ENCODE data around the gene C1orf232. TPM values are rescaled to one million over a fixed set of nuclear protein-coding genes. Genes with fewer than 3 reads are reported as not detected.

Gene C1orf232
- polyA plus RNA-seq, 3 donors = not detected

DNA sequence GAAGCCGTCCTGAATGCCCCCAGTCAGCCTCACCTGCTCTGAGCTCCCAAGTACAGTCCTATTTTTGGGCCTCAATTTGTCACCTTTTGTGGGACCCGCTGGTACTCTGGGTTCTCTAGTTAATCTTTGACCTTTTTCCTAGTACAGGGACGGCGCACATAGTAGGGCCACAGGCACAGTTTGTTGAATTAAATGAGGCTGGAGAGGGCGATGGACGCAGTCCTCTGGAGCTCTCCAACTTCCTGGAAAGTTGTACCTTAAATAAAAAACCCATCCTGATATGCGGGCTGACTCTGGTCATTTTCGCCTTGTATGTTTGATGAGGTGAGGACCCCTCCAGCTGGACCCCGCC is 5.1 kb downstream of the C1orf232 start:
- Histone ChIP-seq H2AFZ (ENCODE audit: insufficient read depth, low read depth, low read length, poor library complexity, severe bottlenecking) (peak overlapping the region; percentile 80), H3K27ac (ENCODE audit: low read depth in 1 of 2, low read length in 2 of 2) (no peak overlapping the region), H3K79me2 (ENCODE audit: insufficient read depth, low read length) (no peaks in the 10 kb centered on the region), H3K4me3 (replicated peaks in 1 of 3; ENCODE audit: low read depth in 2 of 3, low read length in 3 of 3) (peak overlapping the region in 2 of 3 experiments; percentile 19 to 68), H3K4me1 (ENCODE audit: control insufficient read depth in 1 of 2, insufficient read depth in 2 of 2, low read length in 2 of 2) (peaks cover 22 to 31% of the 10 kb centered on the region in 2 donors), H3K4me2 (replicated peaks; ENCODE audit: extremely low read depth, low read length, poor library complexity, severe bottlenecking) (peak overlapping the region; percentile 73), H3K9ac (ENCODE audit: insufficient read depth, low read length, poor library complexity, severe bottlenecking) (peak overlapping the region; percentile 53), H4K20me1 (ENCODE audit: insufficient read depth, low read length) (no peaks in the 10 kb centered on the region), H3K36me3 (replicated peaks in 1 of 2; ENCODE audit: control insufficient read depth in 1 of 2, insufficient read depth in 2 of 2, low read length in 2 of 2) (no peaks in the 10 kb centered on the region), H3K9me3 (replicated peaks in 1 of 2; ENCODE audit: control insufficient read depth in 1 of 2, insufficient read depth in 1 of 2, low read length in 2 of 2) (no peaks in the 10 kb centered on the region), H3K27me3 (ENCODE audit: control insufficient read depth in 2 of 2, insufficient read depth in 2 of 2, low read length in 2 of 2) (peaks cover 13 to 50% of the 10 kb centered on the region in 2 donors)
- 84% methylated on average over 4 of the region's 9 CpGs for WGBS (ENCODE audit: insufficient coverage)
- TF ChIP-seq, protein P1, sequence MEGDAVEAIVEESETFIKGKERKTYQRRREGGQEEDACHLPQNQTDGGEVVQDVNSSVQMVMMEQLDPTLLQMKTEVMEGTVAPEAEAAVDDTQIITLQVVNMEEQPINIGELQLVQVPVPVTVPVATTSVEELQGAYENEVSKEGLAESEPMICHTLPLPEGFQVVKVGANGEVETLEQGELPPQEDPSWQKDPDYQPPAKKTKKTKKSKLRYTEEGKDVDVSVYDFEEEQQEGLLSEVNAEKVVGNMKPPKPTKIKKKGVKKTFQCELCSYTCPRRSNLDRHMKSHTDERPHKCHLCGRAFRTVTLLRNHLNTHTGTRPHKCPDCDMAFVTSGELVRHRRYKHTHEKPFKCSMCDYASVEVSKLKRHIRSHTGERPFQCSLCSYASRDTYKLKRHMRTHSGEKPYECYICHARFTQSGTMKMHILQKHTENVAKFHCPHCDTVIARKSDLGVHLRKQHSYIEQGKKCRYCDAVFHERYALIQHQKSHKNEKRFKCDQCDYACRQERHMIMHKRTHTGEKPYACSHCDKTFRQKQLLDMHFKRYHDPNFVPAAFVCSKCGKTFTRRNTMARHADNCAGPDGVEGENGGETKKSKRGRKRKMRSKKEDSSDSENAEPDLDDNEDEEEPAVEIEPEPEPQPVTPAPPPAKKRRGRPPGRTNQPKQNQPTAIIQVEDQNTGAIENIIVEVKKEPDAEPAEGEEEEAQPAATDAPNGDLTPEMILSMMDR (IDR thresholded peaks at IDR 0.05) = no peak
- H3K36me3 Mint-ChIP-seq = peaks cover 0 to 2% of the 10 kb centered on the region in 2 donors
- DNase-seq = no peak
- intact Hi-C loops (cut with micrococcal nuclease) = loop anchor here (1.0 to 5.0 kb wide), 3 partner anchors 41 to 58 kb away; no protein-coding TSS in a partner anchor
- H3K27me3 Mint-ChIP-seq (ENCODE audit: low read depth in 3 of 3) = peaks cover 46 to 58% (median 57%) of the 10 kb centered on the region in 3 donors
- H3K9me3 Mint-ChIP-seq = peaks cover 0 to 9% (median 0%) of the 10 kb centered on the region in 7 donors
- H3K4me3 Mint-ChIP-seq = peak overlapping the region; percentile 50 to 82
- peaks cover 19% of the 10 kb centered on the region for H3K4me1 Mint-ChIP-seq
- no peak overlapping the region for H3K27ac Mint-ChIP-seq

DNA sequence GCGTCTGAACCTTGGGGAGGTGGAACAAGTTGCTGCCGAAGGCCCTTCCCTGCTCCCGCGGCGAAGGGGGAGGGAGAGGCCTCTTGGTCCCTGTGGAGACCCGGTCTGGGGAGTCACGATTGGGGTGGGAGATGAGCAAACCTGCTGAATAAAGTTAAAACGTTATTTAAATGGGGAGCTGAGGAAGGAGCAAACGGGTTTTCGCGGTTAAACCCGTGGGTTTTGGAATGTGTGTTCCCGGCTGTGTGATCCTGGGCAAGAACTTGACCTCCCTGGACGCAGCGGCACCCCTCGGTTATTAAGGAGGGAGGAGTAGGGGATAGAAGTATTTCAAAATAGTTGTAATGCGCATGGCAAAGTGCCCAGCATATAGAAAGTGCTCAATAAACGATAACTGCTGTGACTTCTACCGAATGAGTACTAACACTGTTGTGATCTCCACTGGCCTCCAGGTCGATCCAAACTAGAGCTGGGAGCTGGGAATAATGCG is 6.5 kb downstream of the C1orf232 start:
- peak overlapping the region; percentile 88 for H3K4me2 ChIP-seq (replicated peaks; ENCODE audit: extremely low read depth, low read length, poor library complexity, severe bottlenecking)
- H3K27ac ChIP-seq (ENCODE audit: low read depth in 1 of 2, low read length in 2 of 2) = no peak overlapping the region
- H3K36me3 Mint-ChIP-seq = peaks cover 0 to 2% of the 10 kb centered on the region in 2 donors
- H3K4me1 ChIP-seq (ENCODE audit: control insufficient read depth in 1 of 2, insufficient read depth in 2 of 2, low read length in 2 of 2) = peaks cover 22 to 31% of the 10 kb centered on the region in 2 donors
- peak overlapping the region; percentile 40 for H3K9ac ChIP-seq (ENCODE audit: insufficient read depth, low read length, poor library complexity, severe bottlenecking)
- peaks cover 0 to 8% (median 0%) of the 10 kb centered on the region in 7 donors for H3K9me3 Mint-ChIP-seq
- peak overlapping the region in 1 of 7 donors; percentile 35 for H3K27ac Mint-ChIP-seq
- 22% methylated on average over 17 of the region's 21 CpGs for WGBS (ENCODE audit: insufficient coverage)
- intact Hi-C loops (cut with micrococcal nuclease) = loop anchor here in 1 of 2 donors (5.0 kb wide), 2 partner anchors 40 to 55 kb away; no protein-coding TSS in a partner anchor
- H3K36me3 ChIP-seq (replicated peaks in 1 of 2; ENCODE audit: control insufficient read depth in 1 of 2, insufficient read depth in 2 of 2, low read length in 2 of 2) = no peaks in the 10 kb centered on the region
- no peaks in the 10 kb centered on the region for H4K20me1 ChIP-seq (ENCODE audit: insufficient read depth, low read length)
- H3K9me3 ChIP-seq (replicated peaks in 1 of 2; ENCODE audit: control insufficient read depth in 1 of 2, insufficient read depth in 1 of 2, low read length in 2 of 2) = no peaks in the 10 kb centered on the region
- peak overlapping the region; percentile 26 to 75 (median 34) for H3K4me3 ChIP-seq (replicated peaks in 1 of 3; ENCODE audit: low read depth in 2 of 3, low read length in 3 of 3)
- H3K27me3 ChIP-seq (ENCODE audit: control insufficient read depth in 2 of 2, insufficient read depth in 2 of 2, low read length in 2 of 2) = peaks cover 13 to 52% of the 10 kb centered on the region in 2 donors
- H2AFZ ChIP-seq (ENCODE audit: insufficient read depth, low read depth, low read length, poor library complexity, severe bottlenecking) = peak overlapping the region; percentile 85
- DNase-seq = no peak
- peak overlapping the region; percentile 74 to 92 for H3K4me3 Mint-ChIP-seq
- no peaks in the 10 kb centered on the region for H3K79me2 ChIP-seq (ENCODE audit: insufficient read depth, low read length)
- H3K27me3 Mint-ChIP-seq (ENCODE audit: low read depth in 3 of 3) = peaks cover 59 to 66% (median 63%) of the 10 kb centered on the region in 3 donors
- TF ChIP-seq, protein P1 (IDR thresholded peaks at IDR 0.05) = no peak
- H3K4me1 Mint-ChIP-seq = peaks cover 19% of the 10 kb centered on the region
